MM.1S (cell line): ENCODE results near the gene RBL2.
"Not testable (repeated sequence)": the region's sequence is repeated elsewhere in the genome, so short reads cannot be mapped to it uniquely, and the experiment has no call there.

ENCODE experiments used
- DNase-seq: peaks from one replicate; pipeline ENCODE4 v3.0.0-alpha.2; 2015
- H2AFZ ChIP-seq: fragments of 300-600 bp; sonication (generic); 2 replicates; pipeline ENCODE4 v1.6.0; 2016; ENCODE audit warnings: antibody characterized with exemption, low read length
- H3F3A ChIP-seq: fragments of 300-600 bp; sonication (generic); 2 replicates; pipeline ENCODE4 v1.6.1; 2016; ENCODE audit warnings: mild to moderate bottlenecking, antibody characterized with exemption, low read length, moderate library complexity, mixed read lengths; ENCODE audit not compliant: insufficient read depth
- H3K27ac ChIP-seq: fragments of 300-600 bp; sonication (generic); 2 replicates; pipeline ENCODE4 v1.5.1; 2016; ENCODE audit warnings: mild to moderate bottlenecking, low read length
- H3K27me3 ChIP-seq: fragments of 300-600 bp; sonication (generic); replicated peaks from 2 replicates; pipeline ENCODE4 v1.6.0; 2016; ENCODE audit warnings: low read length; ENCODE audit not compliant: insufficient read depth
- H3K36me3 ChIP-seq: fragments of 300-600 bp; sonication (generic); replicated peaks from 2 replicates; pipeline ENCODE4 v1.6.1; 2016; ENCODE audit warnings: mild to moderate bottlenecking, low read length, mixed read lengths; ENCODE audit not compliant: insufficient read depth
- H3K4me1 ChIP-seq: fragments of 300-600 bp; sonication (generic); 2 replicates; pipeline ENCODE4 v1.6.1; 2016; ENCODE audit warnings: low read length, mixed read lengths
- H3K4me2 ChIP-seq: fragments of 300-600 bp; sonication (generic); 2 replicates; pipeline ENCODE4 v1.6.0; 2016; ENCODE audit warnings: low read depth, low read length
- H3K4me3 ChIP-seq: fragments of 300-600 bp; sonication (generic); 2 replicates; pipeline ENCODE4 v1.5.1; 2016; ENCODE audit warnings: low read length, mixed read lengths
- H3K79me2 ChIP-seq: fragments of 300-600 bp; sonication (generic); 2 replicates; pipeline ENCODE4 v1.6.1; 2016; ENCODE audit warnings: mixed run types, low read length, mixed read lengths
- H3K9ac ChIP-seq: fragments of 300-600 bp; sonication (generic); 2 replicates; pipeline ENCODE4 v1.6.1; 2016; ENCODE audit warnings: low read length, mixed read lengths
- H3K9me2 ChIP-seq: fragments of 300-600 bp; sonication (generic); replicated peaks from 2 replicates; pipeline ENCODE4 v1.6.1; 2016; ENCODE audit warnings: mild to moderate bottlenecking, low read length, mixed read lengths; ENCODE audit not compliant: insufficient read depth
- H3K9me3 ChIP-seq: fragments of 300-600 bp; sonication (generic); replicated peaks from 2 replicates; pipeline ENCODE4 v1.6.1; 2016; ENCODE audit warnings: mild to moderate bottlenecking, low read length, mixed read lengths; ENCODE audit not compliant: insufficient read depth
- H4K20me1 ChIP-seq: fragments of 300-600 bp; sonication (generic); 2 replicates; pipeline ENCODE4 v1.6.1; 2016; ENCODE audit warnings: mild to moderate bottlenecking, low read length, moderate library complexity, mixed read lengths; ENCODE audit not compliant: insufficient read depth
- CTCF ChIP-seq: fragments of 300-600 bp; sonication (generic); IDR thresholded peaks from 2 replicates; pipeline ENCODE4 v1.5.1; 2016; ENCODE audit warnings: antibody characterized with exemption, low read length, mixed read lengths
- EZH2 ChIP-seq: fragments of 300-600 bp; sonication (generic); optimal IDR thresholded peaks from 2 replicates; pipeline ENCODE3; 2017; ENCODE audit warnings: low read depth, mild to moderate bottlenecking, antibody characterized with exemption, low read length, mixed read lengths
- EZH2phosphoT487 ChIP-seq: fragments of 300-600 bp; sonication (generic); IDR thresholded peaks from 2 replicates; pipeline ENCODE4 v1.6.1; 2018; ENCODE audit warnings: antibody characterized with exemption, low read length

RBL2 gene

GRCh38 chr16:53537626-53538025 is 103.4 kb downstream of the RBL2 start:
- TF ChIP-seq EZH2phosphoT487 (no peak), EZH2 (no peak), CTCF (no peak)
- no peak overlapping the region for H3K9ac ChIP-seq
- no peak overlapping the region for H3K4me2 ChIP-seq
- no peaks in the 10 kb centered on the region for H4K20me1 ChIP-seq
- H3K9me2 ChIP-seq: no peaks in the 10 kb centered on the region
- H3F3A ChIP-seq: no peaks in the 10 kb centered on the region
- H3K79me2 ChIP-seq: no peaks in the 10 kb centered on the region
- no peak overlapping the region for H2AFZ ChIP-seq
- no peak overlapping the region for H3K27ac ChIP-seq
- no peak overlapping the region for H3K4me3 ChIP-seq
- no peaks in the 10 kb centered on the region for H3K36me3 ChIP-seq
- H3K9me3 ChIP-seq: no peaks in the 10 kb centered on the region
- no peaks in the 10 kb centered on the region for H3K27me3 ChIP-seq
- DNase-seq: no peak
- no peaks in the 10 kb centered on the region for H3K4me1 ChIP-seq

GRCh38 chr16:53539346-53539745 is 105.1 kb downstream of the RBL2 start:
- not testable (repeated sequence) for H3K9me3 ChIP-seq, H3K4me1 ChIP-seq, H3K4me2 ChIP-seq, H3K27me3 ChIP-seq, DNase-seq, H3K27ac ChIP-seq, H3K79me2 ChIP-seq, H3F3A ChIP-seq, H3K9ac ChIP-seq, H4K20me1 ChIP-seq, H3K4me3 ChIP-seq, H2AFZ ChIP-seq, H3K9me2 ChIP-seq, H3K36me3 ChIP-seq

GRCh38 chr16:53539759-53540718 is 105.8 kb downstream of the RBL2 start:
- not testable (repeated sequence) for H3K4me3 ChIP-seq, H3K27ac ChIP-seq, DNase-seq, H3K9ac ChIP-seq, H3K4me1 ChIP-seq, H3K9me3 ChIP-seq, H3K27me3 ChIP-seq, H3K36me3 ChIP-seq, H3K9me2 ChIP-seq, H3K79me2 ChIP-seq, H3K4me2 ChIP-seq, H3F3A ChIP-seq, H4K20me1 ChIP-seq, H2AFZ ChIP-seq
